ENCODE results near the gene SLFN12L. TPM values are rescaled to one million over a fixed set of nuclear protein-coding genes. Genes with fewer than 3 reads are reported as not detected.

Gene SLFN12L
- total and polyA plus RNA-seq, 12 donors, result 0.13 to 2.0 (median 0.50) TPM; not detected in 1

GRCh38 chr17:35438433-35438832 is 99.0 kb downstream of the SLFN12L start:
- Histone ChIP-seq H3K9me3 (replicated peaks in 1 of 3) (no peaks in the 10 kb centered on the region), H3K4me1 (replicated peaks in 1 of 2) (peaks cover 0 to 5% of the 10 kb centered on the region in 2 donors), H3K27me3 (no peaks in the 10 kb centered on the region), H3K36me3 (replicated peaks in 1 of 2) (no peaks in the 10 kb centered on the region), H3K27ac (no peak overlapping the region), H3K4me3 (no peak overlapping the region)
- intact Hi-C loops (cut with DNase I), result loop anchor here in 1 of 2 donors (10.0 kb wide), 1 partner anchor 194 kb away; the partner anchor contains the start of gene SLFN5
- TF ChIP-seq POLR2A (IDR thresholded peaks at IDR 0.05) (no peak), CTCF (IDR thresholded peaks at IDR 0.05) (no peak)
- DNase-seq, result no peak

GRCh38 chr17:35433075-35433894 is 104.2 kb downstream of the SLFN12L start:
- intact Hi-C loops (cut with DNase I), result loop anchor here in 1 of 2 donors (10.0 kb wide), 1 partner anchor 188 kb away; the partner anchor contains the start of gene SLFN5
- no peak for TF ChIP-seq POLR2A (IDR thresholded peaks at IDR 0.05)
- peak in 1 of 6 experiments; percentile 28 for TF ChIP-seq CTCF (IDR thresholded peaks at IDR 0.05)
- 2 to 10% (median 5%) methylated on average over 18 to 19 of the region's 19 CpGs for WGBS, 4 donors
- peak; percentile 77 to 95 (median 93) for DNase-seq
- H3K27ac ChIP-seq, result peak overlapping the region; percentile 81 to 97 (median 90)
- H3K9me3 ChIP-seq (replicated peaks in 1 of 3), result no peaks in the 10 kb centered on the region
- H3K36me3 ChIP-seq (replicated peaks in 1 of 2), result no peaks in the 10 kb centered on the region
- H3K27me3 ChIP-seq, result no peaks in the 10 kb centered on the region
- H3K4me3 ChIP-seq, result peak overlapping the region in 3 of 4 donors; percentile 44 to 89 (median 78)
- peaks cover 14 to 25% of the 10 kb centered on the region in 2 donors for H3K4me1 ChIP-seq (replicated peaks in 1 of 2)

- Histone ChIP-seq H3K36me3 (replicated peaks in 1 of 2) (no peaks in the 10 kb centered on the region), H3K4me3 (peak within 1 kb of the TSS; percentile 2 to 89 (median 61)), H3K27me3 (no peaks in the 10 kb centered on the region), H3K9me3 (replicated peaks in 1 of 3) (no peaks in the 10 kb centered on the region), H3K4me1 (replicated peaks in 1 of 2) (peaks cover 14 to 25% of the 10 kb centered on the region in 2 donors), H3K27ac (peak within 1 kb of the TSS; percentile 81 to 97 (median 90))
- intact Hi-C loops (cut with DNase I), result loop anchor here in 1 of 2 donors (10.0 kb wide), 1 partner anchor 188 kb away; the partner anchor contains the start of gene SLFN5
- DNase-seq, result peak; percentile 70 to 87 (median 78)
- 4 to 26% (median 10%) methylated on average over 22 of the region's 22 CpGs for WGBS, 4 donors
- no peak for TF ChIP-seq CTCF (IDR thresholded peaks at IDR 0.05)
- TF ChIP-seq POLR2A (IDR thresholded peaks at IDR 0.05), result peak in 1 of 2 donors; percentile 78
These were observed 105.1 kb downstream of the SLFN12L start, which contains the start of gene SLFN12 for GRCh38 chr17:35432176-35433074. Gene SLFN12 (minus strand): TSS chr17:35432500. CDS start chr17:35423028, 9,472 bp downstream.
